Iris pigment epithelial cell (primary cell): ENCODE data around the gene HECTD3.
A peak's percentile ranks its signal among the peaks of the same experiment; 100 is the strongest.
"Not testable (repeated sequence)": the region's sequence is repeated elsewhere in the genome, so short reads cannot be mapped to it uniquely, and the experiment has no call there.

Experiments used
- DNase-seq: peaks from one replicate; pipeline ENCODE4 v3.0.0-alpha.2; 2011; ENCODE audit warnings: low read depth

The HECTD3 gene

DNA sequence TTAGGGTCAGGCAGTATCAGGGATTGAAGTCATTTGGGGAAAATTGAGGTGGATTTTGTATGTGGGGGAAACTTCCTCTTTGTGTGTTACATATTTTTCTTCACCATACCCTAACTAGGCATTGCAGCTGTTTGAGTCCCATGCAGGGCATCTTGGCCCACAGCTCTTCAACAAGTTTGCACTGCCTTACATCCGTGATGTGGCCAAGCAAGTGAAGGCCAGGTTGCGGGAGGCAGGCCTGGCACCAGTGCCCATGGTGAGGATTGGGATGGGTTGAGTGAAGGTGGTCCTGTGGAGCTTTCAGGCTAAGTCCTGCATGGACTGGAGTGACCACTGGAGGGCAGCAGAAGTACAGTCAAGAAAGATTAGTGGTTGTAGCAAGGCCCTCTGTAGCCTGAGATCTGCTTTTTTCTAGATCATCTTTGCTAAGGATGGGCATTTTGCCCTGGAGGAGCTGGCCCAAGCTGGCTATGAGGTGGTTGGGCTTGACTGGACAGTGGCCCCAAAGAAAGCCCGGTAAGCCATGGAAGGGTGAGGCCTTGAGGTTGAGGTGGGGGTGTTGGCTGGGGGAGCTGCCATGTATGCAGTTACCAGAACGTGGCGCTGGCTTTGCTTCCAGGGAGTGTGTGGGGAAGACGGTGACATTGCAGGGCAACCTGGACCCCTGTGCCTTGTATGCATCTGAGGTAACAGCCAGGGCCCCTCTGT is 3.4 kb upstream of the HECTD3 start:
- peak; percentile 82 for DNase-seq

GRCh38 chr1:45013551-45014209 is 2.6 kb upstream of the HECTD3 start:
- no peak for DNase-seq

DNA sequence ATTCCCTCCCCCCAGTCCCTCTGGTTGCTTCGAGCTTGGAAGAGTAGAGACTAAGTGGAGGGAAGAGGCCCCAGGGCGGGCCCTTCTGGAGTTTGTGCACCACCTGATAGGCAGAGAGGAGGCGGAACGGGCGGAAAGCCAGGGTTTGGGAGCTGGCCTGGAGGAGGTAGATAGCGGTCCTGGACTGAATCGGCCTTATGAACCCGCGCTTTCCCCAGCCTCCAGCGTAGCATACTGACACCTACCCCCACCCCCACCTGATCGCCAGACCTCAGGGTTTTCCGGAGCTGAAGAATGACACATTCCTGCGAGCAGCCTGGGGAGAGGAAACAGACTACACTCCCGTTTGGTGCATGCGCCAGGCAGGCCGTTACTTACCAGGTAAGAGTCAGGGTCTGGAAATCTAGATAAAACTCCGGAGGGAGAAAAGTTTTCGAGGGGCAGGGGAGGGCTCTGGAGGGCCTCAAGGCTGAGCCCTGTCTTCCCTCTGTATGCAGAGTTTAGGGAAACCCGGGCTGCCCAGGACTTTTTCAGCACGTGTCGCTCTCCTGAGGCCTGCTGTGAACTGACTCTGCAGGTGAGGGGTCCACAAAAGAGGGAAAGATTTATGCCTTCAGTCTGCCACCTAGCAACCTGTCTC is 1.6 kb upstream of the HECTD3 start:
- peak; percentile 75 for DNase-seq

DNA sequence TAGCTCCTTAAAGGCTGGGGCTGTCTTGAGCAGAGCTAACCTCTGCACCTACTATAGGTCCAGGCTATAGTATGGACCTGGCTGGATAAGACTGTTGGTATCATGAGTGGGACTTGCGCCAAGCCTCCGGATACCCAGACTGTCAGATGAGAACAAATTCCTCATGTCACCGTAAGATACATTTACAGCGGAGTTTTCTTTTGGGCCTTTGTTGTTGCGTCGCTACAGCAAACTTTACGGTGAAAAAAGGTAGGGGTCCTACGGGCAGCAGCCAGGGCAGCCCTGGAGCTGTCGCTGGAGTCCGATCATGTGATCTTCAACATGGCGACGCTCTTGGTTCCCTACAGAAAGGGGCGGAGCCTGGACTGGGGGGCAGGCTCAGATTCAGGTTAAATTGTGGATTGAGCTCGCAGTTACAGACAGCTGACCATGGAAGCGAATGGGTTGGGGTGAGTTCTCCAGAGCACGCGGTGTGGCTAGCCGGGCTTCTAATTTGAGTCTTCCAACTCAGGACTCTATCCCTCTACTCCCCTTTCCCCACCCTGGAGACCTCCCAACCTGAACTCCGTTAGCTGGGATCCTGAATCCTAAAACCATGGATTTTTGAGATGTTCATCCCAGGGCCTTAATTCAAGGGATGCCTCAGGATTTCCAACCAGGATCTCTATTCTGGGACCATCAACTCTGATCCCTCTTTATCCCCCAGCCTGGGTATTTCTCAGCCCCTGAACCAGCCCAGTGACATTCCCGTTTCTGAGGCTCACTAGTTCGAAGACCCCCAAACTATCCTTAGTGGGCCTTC is 914 bp upstream of the HECTD3 start, which contains the start of gene UROD:
TSS of gene UROD (plus strand) at position 418 of the 802 bp plus-strand sequence. CDS start at position 430, 12 bp downstream.
- peak; percentile 98 for DNase-seq

DNA sequence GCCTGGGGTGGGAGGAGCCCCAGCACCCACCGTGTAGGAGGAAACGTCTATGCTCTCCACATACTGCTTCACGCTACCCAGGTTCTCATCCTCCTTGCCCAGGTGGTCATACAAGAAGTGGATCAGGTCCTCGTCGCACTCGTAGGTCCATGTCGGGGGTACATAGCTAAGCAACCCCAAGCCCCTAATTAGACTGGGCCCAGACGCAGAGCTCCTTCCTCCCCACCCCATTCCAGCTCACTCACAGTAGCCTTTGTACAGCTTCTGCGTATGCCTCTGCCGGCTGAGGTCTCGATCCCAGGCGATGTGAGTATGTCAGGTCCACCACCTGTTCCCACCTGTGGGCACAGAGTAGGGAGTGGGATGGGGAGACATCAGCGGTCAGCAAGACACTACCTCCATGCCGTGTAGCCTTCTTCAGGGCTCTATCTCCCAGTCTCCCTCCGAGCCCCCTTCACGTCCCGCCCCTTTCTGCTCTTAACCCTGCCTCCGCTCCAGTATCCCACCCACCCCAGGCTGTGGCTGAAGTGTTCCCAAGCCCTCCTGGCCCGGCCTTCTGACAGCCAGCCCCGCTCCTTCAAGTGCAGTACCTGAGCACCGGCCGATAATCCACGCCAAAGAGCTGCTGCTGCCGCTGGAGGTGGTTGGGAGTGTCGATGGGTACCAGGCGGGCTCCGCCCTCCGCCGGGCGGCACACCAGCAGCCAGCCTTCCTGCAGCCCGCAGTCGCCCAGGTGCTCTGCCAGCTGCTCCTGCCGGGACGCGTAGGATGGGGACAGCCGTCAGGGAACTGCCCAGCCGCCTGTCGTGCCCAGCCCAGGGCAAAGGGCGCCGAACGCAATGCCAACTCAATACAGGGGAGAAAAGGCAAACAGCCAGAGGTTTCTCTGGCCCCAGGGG is 919 bp downstream of the HECTD3 start:
- DNase-seq, result no peak

GRCh38 chr1:45009296-45009865 is 1.7 kb downstream of the HECTD3 start:
- no peak for DNase-seq

GRCh38 chr1:45008516-45008915 is 2.6 kb downstream of the HECTD3 start:
- DNase-seq, result no peak

DNA sequence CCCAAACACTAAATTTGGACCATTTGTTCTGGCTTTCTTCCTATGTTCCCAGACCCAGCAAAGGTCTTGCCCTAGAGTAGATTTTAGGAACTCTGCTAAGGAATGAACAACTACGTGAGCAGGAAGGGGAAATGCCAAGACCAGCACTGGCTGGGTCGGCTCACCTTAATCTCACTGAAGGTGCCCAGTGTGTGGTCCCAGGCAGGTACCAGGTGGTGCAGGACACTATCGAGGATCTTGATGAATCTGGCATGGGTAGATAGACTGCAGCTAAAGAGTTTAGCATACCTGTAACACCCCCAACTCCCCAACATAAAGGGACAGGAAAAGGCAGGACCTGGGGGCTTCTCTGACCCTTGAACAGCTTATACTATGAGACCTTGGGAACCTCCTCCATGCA is 3.0 kb downstream of the HECTD3 start:
- no peak for DNase-seq

DNA sequence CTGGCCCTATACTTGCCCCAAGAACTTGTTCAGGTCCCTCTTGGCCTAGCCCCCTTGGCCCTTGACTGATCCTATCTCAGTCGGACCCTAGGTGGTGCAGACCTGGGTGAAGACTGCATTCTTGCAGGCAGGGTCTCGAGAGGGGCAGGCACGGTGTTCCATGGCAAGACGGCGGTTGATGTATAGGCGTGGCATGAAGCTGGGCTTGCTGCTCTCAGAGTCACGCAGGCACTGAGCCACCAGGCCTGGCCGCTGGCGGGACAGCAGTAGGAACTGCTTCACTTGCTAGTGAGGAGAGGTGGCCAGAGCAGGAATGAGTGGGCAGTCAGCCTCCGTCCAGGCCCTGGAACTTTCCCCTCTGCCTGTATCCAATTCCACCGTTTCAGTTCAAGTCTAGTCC is 3.8 kb downstream of the HECTD3 start:
- no peak for DNase-seq

- DNase-seq, result no peak
These were observed 5.4 kb downstream of the HECTD3 start for GRCh38 chr1:45005761-45006160.

DNA sequence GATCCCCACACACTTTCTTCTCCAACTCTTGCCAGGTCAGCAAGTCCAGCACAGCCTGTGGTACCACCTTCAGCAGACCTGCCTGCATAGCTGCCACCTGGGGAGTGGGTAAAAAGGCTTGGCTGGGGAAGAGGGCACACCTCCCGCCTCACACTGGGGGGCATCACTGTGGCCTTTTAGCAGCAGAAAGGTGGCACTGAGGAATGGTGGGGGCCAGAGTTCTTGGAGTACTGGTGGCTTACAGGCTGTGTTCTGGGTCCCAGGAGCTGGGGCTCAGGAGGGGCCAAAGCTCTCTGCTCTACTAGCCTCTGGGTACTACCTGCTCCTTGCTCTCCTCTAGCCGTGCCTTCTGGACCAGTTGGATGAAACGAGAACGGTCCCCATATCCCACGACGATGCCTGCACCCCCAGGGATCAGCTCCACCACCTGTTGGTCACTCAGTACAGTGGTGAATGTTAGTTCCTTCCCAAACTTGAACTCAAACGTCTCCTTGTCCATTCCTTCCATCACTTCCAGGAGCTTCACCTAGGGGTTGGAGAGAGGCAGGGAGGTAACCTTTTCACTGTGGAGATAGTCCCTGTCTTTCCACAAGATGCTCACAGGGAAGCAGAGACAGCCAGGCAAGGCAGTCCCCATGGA is 6.7 kb downstream of the HECTD3 start:
- no peak for DNase-seq

DNA sequence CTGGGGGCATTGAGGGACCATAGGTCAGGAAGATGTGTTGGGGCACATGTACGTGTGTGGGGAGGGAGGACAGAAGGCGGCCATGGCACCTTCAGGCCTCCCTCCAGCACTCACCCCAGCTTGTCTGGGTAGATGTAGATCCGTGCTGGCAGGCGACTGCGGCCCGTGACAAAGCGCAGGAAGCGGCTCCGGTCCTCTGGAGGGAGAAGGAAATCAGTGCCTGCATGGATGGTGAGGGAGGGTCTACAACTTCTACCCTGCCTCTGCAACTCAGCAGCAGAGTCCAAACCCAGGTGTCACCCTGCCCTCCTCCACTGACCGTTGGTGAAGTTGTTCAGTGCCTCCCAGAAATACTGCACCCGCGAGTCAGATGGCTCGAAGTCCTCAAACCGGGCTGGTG is 7.4 kb downstream of the HECTD3 start:
- no peak for DNase-seq

- no peak for DNase-seq
These were observed 8.2 kb downstream of the HECTD3 start for GRCh38 chr1:45002650-45003645.

GRCh38 chr1:45001576-45001975 is 9.5 kb downstream of the HECTD3 start:
- not testable (repeated sequence) for DNase-seq

- DNase-seq, result no peak
These were observed 10.1 kb downstream of the HECTD3 start for GRCh38 chr1:45001011-45001481.

- no peak for DNase-seq
These were observed 11.9 kb downstream of the HECTD3 start for GRCh38 chr1:44999232-44999631.

DNA sequence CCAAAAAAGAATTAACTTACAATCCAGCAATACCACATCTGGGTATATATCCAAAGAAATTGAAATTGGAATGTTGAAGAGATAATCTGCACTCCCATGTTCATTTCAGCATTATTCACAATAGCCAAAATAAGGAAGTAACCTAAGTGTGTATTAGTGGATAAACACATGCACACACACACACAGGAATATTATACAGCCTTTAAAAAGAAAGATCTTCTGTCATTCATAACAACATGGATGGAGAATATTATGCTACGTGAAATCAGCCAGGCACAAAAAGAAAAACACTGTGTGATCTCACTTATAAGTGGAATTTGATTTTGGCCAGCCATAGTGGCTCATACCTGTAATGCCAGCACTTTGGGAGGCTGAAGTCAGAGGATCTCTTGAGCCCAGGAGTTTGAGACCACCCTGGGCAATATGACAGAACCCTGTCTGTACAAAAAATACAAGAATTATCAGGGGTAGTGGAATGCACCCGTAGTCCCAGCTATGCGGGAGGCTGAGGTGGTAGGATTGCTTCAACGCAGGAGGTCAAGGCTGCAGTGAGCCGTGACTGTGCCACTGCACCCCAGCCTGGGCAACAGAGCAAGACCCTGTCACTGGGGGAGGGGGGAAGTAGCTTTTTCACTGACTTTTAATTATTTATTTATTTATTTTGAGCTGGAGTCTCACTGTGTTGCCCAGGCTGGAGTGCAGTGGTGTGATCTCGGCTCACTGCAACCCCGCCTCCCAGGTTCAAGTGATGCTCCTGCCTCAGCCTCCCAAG is 15.5 kb downstream of the HECTD3 start:
- no peak for DNase-seq

- no peak for DNase-seq
These were observed 16.7 kb downstream of the HECTD3 start for GRCh38 chr1:44994309-44994898.
